K562 (cell line): ENCODE data around the gene UBL3. TPM values are rescaled to one million over a fixed set of nuclear protein-coding genes. Genes with fewer than 3 reads are reported as not detected.

Experiments used
- ATAC-seq: fragments of 200-7000 bp; cut with Tn5 transposase; 3 replicates; pipeline ENCODE4 v1.9.1; 2020; ENCODE audit warnings: moderate library complexity
- BruUV-seq: library from RNA; stranded (reverse); fragments of 400-500 nt; replicated peaks from 2 replicates; lab custom pipeline; 2021; lab: Mats Ljungman, UMichigan
- CTCF ChIA-PET: fragments of 300-600 bp; formaldehyde crosslinking; extraction: SDS; loops from one replicate; lab custom pipeline; 2021; ENCODE audit warnings: low intra/inter-chr PET ratio; lab: Yijun Ruan, JAX
- POLR2A ChIA-PET: fragments of 300-600, 350-650 bp; sonication (Branson Sonifier 250); formaldehyde crosslinking; extraction: SDS; loops from one replicate; lab custom pipeline; 2021; ENCODE audit warnings: antibody characterized with exemption, inconsistent platforms; lab: Yijun Ruan, JAX
- DNase-seq, 4 experiments: peaks; one replicate each; pipeline versions ENCODE4 v3.0.0 to v3.0.0-alpha.2; 2011 to 2018; ENCODE audit warnings: low spot score in 3 of 4, mixed read lengths in 3 of 4; ENCODE audit errors: extremely low read depth in 1 of 4
- FAIRE-seq: peaks from 2 replicates; lab custom pipeline; 2011; peaks lifted over from hg19 to GRCh38; lab: Jason Lieb, UNC
- H2AFZ ChIP-seq: 2 replicates; pipeline ENCODE4 v1.6.0; 2011; ENCODE audit warnings: low read depth, low read length, control low read depth, inconsistent platforms
- H3K27ac ChIP-seq: fragments of 200-600 bp; 3 replicates; pipeline ENCODE4 v1.8.0; 2011; ENCODE audit warnings: low read depth, mild to moderate bottlenecking, control low read depth, inconsistent platforms, low read length, moderate library complexity, mixed read lengths; ENCODE audit errors: extremely low read depth
- H3K27me3 ChIP-seq, 2 experiments: fragments of 300-600 bp in 1 of 2; 2 replicates in 1 of 2; 3 replicates in 1 of 2; pipeline versions ENCODE4 v1.6.0 to v1.8.0; 2011; ENCODE audit warnings: inconsistent platforms in 2 of 2, low read length in 2 of 2, mild to moderate bottlenecking in 1 of 2, mixed read lengths in 1 of 2, moderate library complexity in 1 of 2; ENCODE audit not compliant: control insufficient read depth in 2 of 2, insufficient read depth in 2 of 2
- H3K36me3 ChIP-seq: fragments of 300-600 bp; 3 replicates; pipeline ENCODE4 v1.8.0; 2011; ENCODE audit warnings: mild to moderate bottlenecking, low read length, inconsistent platforms; ENCODE audit not compliant: control insufficient read depth, insufficient read depth
- H3K4me1 ChIP-seq, 2 experiments: fragments of 200-600 bp in 1 of 2; replicated peaks in 1 of 2; 2 replicates in 1 of 2; 3 replicates in 1 of 2; pipeline versions ENCODE4 v1.5.1 to v1.8.0; 2011; ENCODE audit warnings: inconsistent platforms in 2 of 2, low read length in 2 of 2, mild to moderate bottlenecking in 1 of 2, mixed read lengths in 1 of 2, moderate library complexity in 1 of 2; ENCODE audit not compliant: control insufficient read depth in 2 of 2, insufficient read depth in 2 of 2
- H3K4me2 ChIP-seq: 2 replicates; pipeline ENCODE4 v1.6.1; 2011; ENCODE audit warnings: low read length, control low read depth, inconsistent platforms, mixed read lengths; ENCODE audit not compliant: insufficient read depth
- H3K4me3 ChIP-seq: fragments of 200-600 bp; sonication (generic), shearing (Covaris generic); 2 replicates; pipeline ENCODE4 v1.5.1; 2016; ENCODE audit warnings: control low read depth, inconsistent platforms
- H3K79me2 ChIP-seq: fragments of 200-600 bp; 3 replicates; pipeline ENCODE4 v1.8.0; 2011; ENCODE audit warnings: low read length, inconsistent platforms; ENCODE audit not compliant: control insufficient read depth, insufficient read depth
- H3K9ac ChIP-seq, 2 experiments: 2 replicates each; pipeline versions ENCODE4 v1.6.0 to v1.6.1; 2011; ENCODE audit warnings: low read depth in 2 of 2, low read length in 2 of 2, control low read depth in 1 of 2, inconsistent platforms in 1 of 2, mild to moderate bottlenecking in 1 of 2, mixed read lengths in 1 of 2; ENCODE audit not compliant: insufficient read depth in 1 of 2
- H3K9me1 ChIP-seq: one replicate; pipeline ENCODE4 v1.6.0; 2011; ENCODE audit warnings: inconsistent platforms, mild to moderate bottlenecking, low read length, moderate library complexity; ENCODE audit not compliant: control insufficient read depth, insufficient read depth
- H3K9me3 ChIP-seq: replicated peaks from 2 replicates; pipeline ENCODE4 v1.5.1; 2011; ENCODE audit warnings: low read depth, low read length, inconsistent platforms; ENCODE audit not compliant: control insufficient read depth, insufficient read depth
- H4K20me1 ChIP-seq: replicated peaks from 2 replicates; pipeline ENCODE4 v1.6.1; 2011; ENCODE audit warnings: low read length, inconsistent platforms, mixed read lengths; ENCODE audit not compliant: control insufficient read depth, insufficient read depth
- GMEB1 ChIP-seq: fragments of 250-450 bp; sonication (Bioruptor Pico); IDR thresholded peaks from 2 replicates; pipeline ENCODE4 v1.4.0; 2020; ENCODE audit warnings: mild to moderate bottlenecking
- POLR2A ChIP-seq: fragments of 450-650 bp; conservative IDR thresholded peaks from 2 replicates; pipeline ENCODE4 v1.6.1; 2016
- RAD51 ChIP-seq: fragments of 450-650 bp; IDR thresholded peaks from 2 replicates; pipeline ENCODE4 v1.7.1; 2016; ENCODE audit warnings: low read depth, mild to moderate bottlenecking, borderline replicate concordance
- SREBF1 ChIP-seq: fragments of 150-350 bp; IDR thresholded peaks from 2 replicates; pipeline ENCODE4 v1.6.1; 2014; ENCODE audit warnings: antibody characterized with exemption, low read depth, low read length, borderline replicate concordance
- USF1 ChIP-seq: sonication (generic); formaldehyde crosslinking; IDR thresholded peaks from 2 replicates; pipeline ENCODE4 v1.9.0; 2022; ENCODE audit warnings: mild to moderate bottlenecking, missing genetic modification reagents
- WGBS: fragments of 100-300 bp; shearing (Covaris generic); methylation state at CpG from one replicate; pipeline ENCODE4 v1.1.6; 2016; ENCODE audit warnings: low coverage, mixed read lengths; ENCODE audit not compliant: insufficient coverage; ENCODE audit errors: missing lambda C conversion rate; 5-methylcytosine and 5-hydroxymethylcytosine counted together
- in situ Hi-C: fragments of 300-500 bp; cut with MboI; formaldehyde crosslinking; loops from 4 replicates; pipeline ENCODE4 v1.15.0; 2018; ENCODE audit warnings: inconsistent platforms, mixed read lengths
- intact Hi-C: fragments of 100-400 bp; cut with micrococcal nuclease; formaldehyde crosslinking; loops from 2 replicates; pipeline ENCODE4 v1.14.2; 2022
- polyA plus RNA-seq, 8 experiments: library from polyadenylated mRNA; depleted of rRNA in 4 of 8; stranded (reverse) in 5 of 8; unstranded in 3 of 8; fragments of >200 nt; fragmentation: Nextera tagmentation in 2 of 8; fragmentation: Illumina TruSeq in 1 of 8; extraction: Ambion mirVana in 2 of 8; extraction: Trizol in 1 of 8; gene quantifications; 2 replicates each; pipeline versions ENCODE4 v1.2.1 to v1.2.3, GENCODE V29; 2011 to 2014; ENCODE audit warnings: inconsistent platforms in 1 of 8, missing spikeins in 1 of 8
- total RNA-seq, 7 experiments: library from RNA; depleted of rRNA in 6 of 7; stranded (reverse); fragments of >200 nt in 6 of 7; fragmentation: Illumina TruSeq in 2 of 7; extraction: Trizol in 2 of 7; gene quantifications; 2 replicates each; pipeline versions ENCODE4 v1.2.1 to v1.2.3, GENCODE V29; 2011 to 2021; ENCODE audit warnings: low replicate concordance in 1 of 7

UBL3 gene
- total and polyA plus RNA-seq, 9 of the 15 experiments (the other 6 are each of a cell fraction or from before 2014, with no cell fraction given), result 0.64 to 2.4 (median 1.8) TPM

- H3K4me3 ChIP-seq, result no peak overlapping the region
- no peak overlapping the region for H2AFZ ChIP-seq
- DNase-seq, result no peak
- H3K4me1 ChIP-seq, result peaks cover 3 to 7% of the 10 kb centered on the region in 2 experiments; a peak in 3 of 5 replicates
- H3K9ac ChIP-seq, result no peak overlapping the region
- H3K9me3 ChIP-seq, result no peaks in the 10 kb centered on the region
- in situ Hi-C loops (no loop called here), intact Hi-C loops (loop anchor here (5.0 kb wide), 1 partner anchor 266 kb away; no protein-coding TSS in a partner anchor)
- no peak overlapping the region for H3K4me2 ChIP-seq
- no peak for FAIRE-seq
- ChIA-PET POLR2A (no interaction called here), CTCF (no interaction called here)
- TF ChIP-seq GMEB1 (CRISPR knock-in tag) (no peak), USF1 (CRISPR knock-in tag) (no peak), POLR2A (no peak), RAD51 (no peak), SREBF1 (no peak)
- H3K27me3 ChIP-seq, result no peaks in the 10 kb centered on the region
- ATAC-seq, result no peak
- BruUV-seq, result no TSS peak
- H3K79me2 ChIP-seq, result no peaks in the 10 kb centered on the region
- no peaks in the 10 kb centered on the region for H3K36me3 ChIP-seq
- H4K20me1 ChIP-seq, result no peaks in the 10 kb centered on the region
- H3K27ac ChIP-seq, result no peak overlapping the region
- H3K9me1 ChIP-seq, result no peaks in the 10 kb centered on the region
- WGBS, result 34% methylated on average over 6 of the region's 6 CpGs
Measured at GRCh38 chr13:29846475-29847256, 3.8 kb downstream of the UBL3 start.
